Measurements from ENCODE around the gene TARS1. TPM values are rescaled to one million over a fixed set of nuclear protein-coding genes. Genes with fewer than 3 reads are reported as not detected.
"Not testable (repeated sequence)": the region's sequence is repeated elsewhere in the genome, so short reads cannot be mapped to it uniquely, and the experiment has no call there.

TARS1 gene
- total RNA-seq, 4 donors from 2014 or later: 27.7 to 64.2 (median 56.9) TPM

GRCh38 chr5:33504570-33504969 lies 63.8 kb downstream of the TARS1 start:
- peaks cover 0 to 5% (median 0%) of the 10 kb centered on the region in 4 donors for H3K4me1 ChIP-seq
- 57 to 58% methylated on average over 3 of the region's 3 CpGs for WGBS, 2 donors
- no peaks in the 10 kb centered on the region for H3K36me3 ChIP-seq

GRCh38 chr5:33507426-33507825 lies 66.7 kb downstream of the TARS1 start:
- DNase-seq (ENCODE audit: low spot score in 2 of 2): no peak
- TF ChIP-seq, protein P1, sequence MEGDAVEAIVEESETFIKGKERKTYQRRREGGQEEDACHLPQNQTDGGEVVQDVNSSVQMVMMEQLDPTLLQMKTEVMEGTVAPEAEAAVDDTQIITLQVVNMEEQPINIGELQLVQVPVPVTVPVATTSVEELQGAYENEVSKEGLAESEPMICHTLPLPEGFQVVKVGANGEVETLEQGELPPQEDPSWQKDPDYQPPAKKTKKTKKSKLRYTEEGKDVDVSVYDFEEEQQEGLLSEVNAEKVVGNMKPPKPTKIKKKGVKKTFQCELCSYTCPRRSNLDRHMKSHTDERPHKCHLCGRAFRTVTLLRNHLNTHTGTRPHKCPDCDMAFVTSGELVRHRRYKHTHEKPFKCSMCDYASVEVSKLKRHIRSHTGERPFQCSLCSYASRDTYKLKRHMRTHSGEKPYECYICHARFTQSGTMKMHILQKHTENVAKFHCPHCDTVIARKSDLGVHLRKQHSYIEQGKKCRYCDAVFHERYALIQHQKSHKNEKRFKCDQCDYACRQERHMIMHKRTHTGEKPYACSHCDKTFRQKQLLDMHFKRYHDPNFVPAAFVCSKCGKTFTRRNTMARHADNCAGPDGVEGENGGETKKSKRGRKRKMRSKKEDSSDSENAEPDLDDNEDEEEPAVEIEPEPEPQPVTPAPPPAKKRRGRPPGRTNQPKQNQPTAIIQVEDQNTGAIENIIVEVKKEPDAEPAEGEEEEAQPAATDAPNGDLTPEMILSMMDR (IDR thresholded peaks at IDR 0.05): no peak
- no peak overlapping the region for H3K4me3 ChIP-seq
- H3K9me3 ChIP-seq: no peaks in the 10 kb centered on the region
- 79 to 87% methylated on average over 4 of the region's 4 CpGs for WGBS, 2 donors
- no peaks in the 10 kb centered on the region for H3K36me3 ChIP-seq
- H3K27ac ChIP-seq: no peak overlapping the region
- H3K27me3 ChIP-seq: no peaks in the 10 kb centered on the region
- peaks cover 0 to 5% (median 0%) of the 10 kb centered on the region in 4 donors for H3K4me1 ChIP-seq

More at GRCh38 chr5:33504570-33504969, 63.8 kb downstream of the TARS1 start:
- Histone ChIP-seq H3K27ac (no peak overlapping the region), H3K4me3 (no peak overlapping the region), H3K9me3 (no peaks in the 10 kb centered on the region), H3K27me3 (no peaks in the 10 kb centered on the region)
- TF ChIP-seq EP300 (IDR thresholded peaks at IDR 0.05): no peak
- TF ChIP-seq POLR2A (IDR thresholded peaks at IDR 0.05): no peak
- TF ChIP-seq, protein P1 (IDR thresholded peaks at IDR 0.05): no peak
- DNase-seq (ENCODE audit: low spot score in 2 of 2): no peak

DNA sequence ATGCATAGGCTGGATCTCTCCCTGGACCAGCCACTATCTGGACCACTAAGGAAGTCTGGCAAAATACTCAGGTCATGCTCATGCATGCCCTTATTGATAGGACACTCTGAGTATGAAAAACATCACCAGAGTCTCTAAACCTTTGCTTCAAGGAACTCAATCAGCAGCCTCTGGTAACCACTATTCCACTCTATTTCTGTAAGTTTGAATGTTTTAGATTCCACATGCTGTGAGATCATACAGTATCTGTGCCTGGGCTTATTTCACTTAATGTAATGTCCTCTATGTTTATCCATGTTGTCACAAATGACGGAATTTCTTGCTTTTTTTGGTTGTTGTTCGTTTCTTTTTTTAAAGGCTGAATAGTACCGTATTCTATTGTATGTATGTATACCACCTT lies 68.3 kb downstream of the TARS1 start:
- H3K4me3 ChIP-seq: no peak overlapping the region
- WGBS, 2 donors: 76 to 84% methylated on average over 3 of the region's 3 CpGs
- TF ChIP-seq, protein P1 (IDR thresholded peaks at IDR 0.05): no peak
- peaks cover 0 to 2% (median 0%) of the 10 kb centered on the region in 4 donors for H3K4me1 ChIP-seq
- DNase-seq (ENCODE audit: low spot score in 2 of 2): no peak
- H3K36me3 ChIP-seq: no peaks in the 10 kb centered on the region
- no peaks in the 10 kb centered on the region for H3K27me3 ChIP-seq
- no peak overlapping the region for H3K27ac ChIP-seq
- no peaks in the 10 kb centered on the region for H3K9me3 ChIP-seq

DNA sequence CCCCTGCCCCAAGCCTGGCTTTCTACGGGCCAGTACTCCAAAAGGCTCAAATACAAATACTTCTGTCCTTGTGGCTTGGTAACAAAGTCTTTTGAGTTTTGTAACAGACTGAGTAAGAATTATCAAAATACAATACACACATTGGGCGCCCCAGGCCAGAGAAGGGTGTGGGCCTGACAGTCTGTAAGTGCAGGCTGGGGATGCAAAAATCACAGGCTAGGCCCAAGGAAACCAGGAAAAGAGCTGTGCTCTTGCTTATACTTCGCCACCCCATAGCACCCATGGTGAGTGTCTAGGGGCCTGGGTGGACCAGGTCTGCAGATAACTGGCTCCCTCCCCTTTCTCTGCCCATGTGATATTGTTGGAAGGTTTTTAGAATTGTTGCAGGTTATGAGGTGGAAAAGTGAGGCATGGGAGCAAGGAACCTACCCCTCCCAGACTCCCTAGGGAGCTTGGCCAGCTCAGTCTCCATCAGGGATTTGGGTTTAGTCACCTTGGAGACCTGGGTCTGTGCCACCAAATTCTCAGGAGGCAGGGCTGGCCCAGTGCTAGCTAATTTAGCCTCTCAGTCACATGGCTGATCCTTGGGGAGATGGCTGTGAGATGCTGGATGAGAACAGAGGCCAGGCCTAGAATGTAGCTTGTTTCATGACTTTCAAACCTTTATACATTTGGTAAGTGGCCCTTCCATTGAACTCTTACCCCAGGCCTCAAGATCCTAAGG lies 72.9 kb downstream of the TARS1 start:
- WGBS, 2 donors: 88 to 94% methylated on average over 3 of the region's 3 CpGs
- H3K27me3 ChIP-seq: no peaks in the 10 kb centered on the region
- H3K36me3 ChIP-seq: no peaks in the 10 kb centered on the region
- no peak for DNase-seq (ENCODE audit: low spot score in 2 of 2)
- H3K9me3 ChIP-seq: no peaks in the 10 kb centered on the region
- H3K27ac ChIP-seq: no peak overlapping the region
- H3K4me1 ChIP-seq: no peaks in the 10 kb centered on the region
- no peak overlapping the region for H3K4me3 ChIP-seq
- TF ChIP-seq, protein P1 (IDR thresholded peaks at IDR 0.05): no peak
- TF ChIP-seq POLR2A (IDR thresholded peaks at IDR 0.05) (no peak), EP300 (IDR thresholded peaks at IDR 0.05) (no peak)

DNA sequence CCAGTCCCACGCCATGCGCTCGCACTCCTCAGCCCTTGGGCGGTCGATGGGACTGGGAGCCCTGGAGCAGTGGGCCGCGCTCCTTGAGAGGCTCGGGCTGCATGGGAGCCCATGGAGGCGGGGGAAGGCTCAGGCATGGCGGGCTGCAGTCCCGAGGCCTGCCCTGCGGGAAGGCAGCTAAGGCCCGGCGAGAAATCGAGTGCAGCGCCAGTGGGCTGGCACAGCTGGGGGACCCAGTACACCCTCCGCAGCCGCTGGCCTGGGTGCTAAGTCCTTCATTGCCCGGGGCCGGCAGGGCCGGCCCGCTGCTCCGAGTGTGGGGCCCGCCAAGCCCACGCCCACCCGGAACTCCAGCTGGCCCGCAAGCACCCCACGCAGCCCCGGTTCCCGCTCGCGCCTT lies 74.6 kb downstream of the TARS1 start:
- H3K4me3 ChIP-seq; H3K9me3 ChIP-seq; H3K27ac ChIP-seq; H3K36me3 ChIP-seq; H3K4me1 ChIP-seq; H3K27me3 ChIP-seq; DNase-seq (ENCODE audit: low spot score in 2 of 2): not testable (repeated sequence)
- 95 to 96% methylated on average over 15 to 29 of the region's 32 CpGs for WGBS, 2 donors

- no peaks in the 10 kb centered on the region for H3K36me3 ChIP-seq
- 73 to 77% methylated on average over 2 of the region's 2 CpGs for WGBS, 2 donors
- H3K9me3 ChIP-seq: peaks cover 0 to 3% (median 0%) of the 10 kb centered on the region in 4 donors
- H3K27me3 ChIP-seq: no peaks in the 10 kb centered on the region
- no peak for DNase-seq (ENCODE audit: low spot score in 2 of 2)
- H3K27ac ChIP-seq: no peak overlapping the region
- no peaks in the 10 kb centered on the region for H3K4me1 ChIP-seq
- no peak overlapping the region for H3K4me3 ChIP-seq
- TF ChIP-seq POLR2A (IDR thresholded peaks at IDR 0.05) (no peak), EP300 (IDR thresholded peaks at IDR 0.05) (no peak)
- TF ChIP-seq, protein P1 (IDR thresholded peaks at IDR 0.05): no peak
Observed at GRCh38 chr5:33516421-33516820, 75.7 kb downstream of the TARS1 start.

Measured in tibial nerve (tissue), 4 donors.